ENCODE data around the gene NOSTRIN. TPM values are rescaled to one million over a fixed set of nuclear protein-coding genes. Genes with fewer than 3 reads are reported as not detected.

NOSTRIN gene
- total RNA-seq, 1 experiment from 2014 or later, result 3.1 TPM

GRCh38 chr2:168831662-168832061 is 29.2 kb downstream of the NOSTRIN start:
- BruUV-seq (replicated peaks), result no TSS peak
- Histone ChIP-seq H3K27me3 (ENCODE audit: insufficient read depth, low read length) (no peaks in the 10 kb centered on the region), H3K4me1 (ENCODE audit: control insufficient read depth in 1 of 2, insufficient read depth in 2 of 2, low read length in 2 of 2) (no peaks in the 10 kb centered on the region), H3K27ac (ENCODE audit: low read depth, low read length) (no peak overlapping the region), H3K4me2 (ENCODE audit: low read length) (no peak overlapping the region), H3K36me3 (ENCODE audit: control insufficient read depth in 1 of 2, insufficient read depth in 2 of 2, low read length in 2 of 2) (no peaks in the 10 kb centered on the region), H2AFZ (ENCODE audit: low read depth, low read length, poor library complexity, severe bottlenecking) (no peak overlapping the region), H3K79me2 (ENCODE audit: insufficient read depth, low read length) (no peaks in the 10 kb centered on the region), H3K9me2 (ENCODE audit: insufficient read depth) (no peaks in the 10 kb centered on the region), H3K9ac (ENCODE audit: low read length) (no peak overlapping the region), H3K9me3 (ENCODE audit: control insufficient read depth in 1 of 2, insufficient read depth in 1 of 2, low read depth in 1 of 2, low read length in 2 of 2) (no peaks in the 10 kb centered on the region), H3K4me3 (replicated peaks in 1 of 2; ENCODE audit: low read depth in 1 of 2, low read length in 2 of 2) (no peak overlapping the region), H4K20me1 (ENCODE audit: insufficient read depth) (no peaks in the 10 kb centered on the region)
- ChIA-PET POLR2A (no interaction called here), CTCF (no interaction called here), RAD21 (ENCODE audit: low non-redundant PET in 1 of 2, low total read pairs in 2 of 2, uncharacterized antibody in 2 of 2, unreplicated experiment in 2 of 2) (no interaction called here)
- intact Hi-C loops (cut with micrococcal nuclease), result no loop called here
- DNase-seq (ENCODE audit: low read depth, low spot score) (no peak), ATAC-seq (no peak)
- TF ChIP-seq SRF (IDR thresholded peaks at IDR 0.05; ENCODE audit: low read depth) (no peak), CEBPB (IDR thresholded peaks at IDR 0.05; ENCODE audit: low read depth) (no peak), FOSL1 (IDR thresholded peaks at IDR 0.05; ENCODE audit: low read depth) (no peak), RAD21 (IDR thresholded peaks at IDR 0.05; ENCODE audit: low read depth) (no peak), EZH2phosphoT487 (IDR thresholded peaks at IDR 0.05; ENCODE audit: borderline replicate concordance) (no peak), MAX (IDR thresholded peaks at IDR 0.05) (no peak), POLR2AphosphoS5 (IDR thresholded peaks at IDR 0.05; ENCODE audit: low read depth, low read length) (no peak), POLR2A (IDR thresholded peaks at IDR 0.05; ENCODE audit: borderline replicate concordance, extremely low read depth, insufficient read depth, insufficient read length) (no peak), SP1 (IDR thresholded peaks at IDR 0.05; ENCODE audit: low read depth) (no peak), REST (IDR thresholded peaks at IDR 0.05; ENCODE audit: low read depth) (no peak), ZBTB33 (IDR thresholded peaks at IDR 0.05; ENCODE audit: extremely low read depth, insufficient replicate concordance, low read length) (no peak), ZNF274 (IDR thresholded peaks at IDR 0.05; ENCODE audit: low read depth, low read length) (no peak)
- TF ChIP-seq, protein P1, sequence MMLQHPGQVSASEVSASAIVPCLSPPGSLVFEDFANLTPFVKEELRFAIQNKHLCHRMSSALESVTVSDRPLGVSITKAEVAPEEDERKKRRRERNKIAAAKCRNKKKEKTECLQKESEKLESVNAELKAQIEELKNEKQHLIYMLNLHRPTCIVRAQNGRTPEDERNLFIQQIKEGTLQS (IDR thresholded peaks at IDR 0.05), result no peak

Measured in HCT116 (cell line).